IPS-NIHi7 (cell line): ENCODE data around the gene SORBS2.

ENCODE experiments used
- DNase-seq: peaks from one replicate; pipeline ENCODE4 v3.0.0; 2012; ENCODE audit warnings: mixed read lengths; ENCODE audit errors: extremely low spot score

The SORBS2 gene

GRCh38 chr4:185835336-185835735, 23.3 kb upstream of the SORBS2 start:
- DNase-seq: no peak

GRCh38 chr4:185834778-185835177, 22.8 kb upstream of the SORBS2 start:
- DNase-seq: no peak

GRCh38 chr4:185834088-185834487, 22.1 kb upstream of the SORBS2 start:
- DNase-seq: no peak

- DNase-seq: no peak
These were observed 21.1 kb upstream of the SORBS2 start for GRCh38 chr4:185833055-185833598.

GRCh38 chr4:185831125-185831815, 19.3 kb upstream of the SORBS2 start:
- no peak for DNase-seq

GRCh38 chr4:185830263-185830994, 18.4 kb upstream of the SORBS2 start:
- DNase-seq: no peak

GRCh38 chr4:185826381-185826780, 14.4 kb upstream of the SORBS2 start:
- DNase-seq: no peak

- no peak for DNase-seq
These were observed 13.7 kb upstream of the SORBS2 start for GRCh38 chr4:185825737-185826136.

- DNase-seq: no peak
These were observed 10.8 kb upstream of the SORBS2 start for GRCh38 chr4:185822791-185823190.

- DNase-seq: no peak
These were observed 9.0 kb upstream of the SORBS2 start for GRCh38 chr4:185821029-185821419.

- DNase-seq: no peak
These were observed 8.4 kb upstream of the SORBS2 start for GRCh38 chr4:185820146-185821028.

GRCh38 chr4:185819144-185819543, 7.2 kb upstream of the SORBS2 start:
- no peak for DNase-seq

- no peak for DNase-seq
These were observed 5.4 kb upstream of the SORBS2 start for GRCh38 chr4:185817403-185817818.

- DNase-seq: no peak
These were observed 1.1 kb upstream of the SORBS2 start for GRCh38 chr4:185813133-185813532.

- DNase-seq: no peak
These were observed 1.1 kb downstream of the SORBS2 start for GRCh38 chr4:185810746-185811508.

GRCh38 chr4:185809533-185810071, 2.4 kb downstream of the SORBS2 start:
- DNase-seq: no peak

GRCh38 chr4:185809121-185809520, 2.9 kb downstream of the SORBS2 start:
- DNase-seq: no peak

GRCh38 chr4:185805979-185806378, 6.0 kb downstream of the SORBS2 start:
- DNase-seq: no peak

- no peak for DNase-seq
These were observed 6.7 kb downstream of the SORBS2 start for GRCh38 chr4:185805262-185805802.

GRCh38 chr4:185803022-185803421, 9.0 kb downstream of the SORBS2 start:
- no peak for DNase-seq

- DNase-seq: no peak
These were observed 10.5 kb downstream of the SORBS2 start for GRCh38 chr4:185801471-185801870.
